SK-N-SH treated with all-trans-retinoic acid at 6 μM for 48 hours (cell line): ENCODE results near the gene CNTNAP2.
A peak's percentile ranks its signal among the peaks of the same experiment; 100 is the strongest.

Experiments used
- ATAC-seq: fragments of 200-7000 bp; cut with Tn5 transposase; 3 replicates; pipeline ENCODE4 v1.9.1; 2020; ENCODE audit warnings: mild to moderate bottlenecking, moderate library complexity
- BACH2 ChIP-seq: fragments of 250-450 bp; sonication (Bioruptor Pico); IDR thresholded peaks from 2 replicates; pipeline ENCODE4 v1.9.0; 2021; ENCODE audit warnings: mild to moderate bottlenecking, borderline replicate concordance
- CREB5 ChIP-seq: fragments of 250-450 bp; sonication (Bioruptor Pico); IDR thresholded peaks from 2 replicates; pipeline ENCODE4 v1.5.1; 2020; ENCODE audit warnings: low read depth, mild to moderate bottlenecking, moderate library complexity
- GLIS3 ChIP-seq: fragments of 250-450 bp; sonication (Bioruptor Pico); IDR thresholded peaks from 2 replicates; pipeline ENCODE4 v1.5.0; 2020; ENCODE audit warnings: mild to moderate bottlenecking, moderate library complexity
- OSR1 ChIP-seq: fragments of 250-450 bp; sonication (Bioruptor Pico); IDR thresholded peaks from 2 replicates; pipeline ENCODE4 v1.8.0; 2022; ENCODE audit warnings: moderate library complexity, mild to moderate bottlenecking, inconsistent platforms
- PPARA ChIP-seq: fragments of 250-450 bp; sonication (Bioruptor Pico); IDR thresholded peaks from 2 replicates; pipeline ENCODE4 v1.5.0; 2020; ENCODE audit warnings: mild to moderate bottlenecking, borderline replicate concordance
- RARB ChIP-seq: fragments of 250-450 bp; sonication (Bioruptor Pico); IDR thresholded peaks from 2 replicates; pipeline ENCODE4 v1.8.0; 2021; ENCODE audit warnings: mild to moderate bottlenecking, moderate library complexity
- SNAI2 ChIP-seq: fragments of 250-450 bp; sonication (Bioruptor Pico); IDR thresholded peaks from 2 replicates; pipeline ENCODE4 v1.5.0; 2020; ENCODE audit warnings: mild to moderate bottlenecking, moderate library complexity
- TOX ChIP-seq: fragments of 250-450 bp; sonication (Bioruptor Pico); IDR thresholded peaks from 2 replicates; pipeline ENCODE4 v1.8.0; 2021; ENCODE audit warnings: mild to moderate bottlenecking, moderate library complexity, borderline replicate concordance
- ZFP3 ChIP-seq: fragments of 250-450 bp; sonication (Bioruptor Pico); IDR thresholded peaks from 2 replicates; pipeline ENCODE4 v1.5.0; 2020; ENCODE audit warnings: mild to moderate bottlenecking, moderate library complexity
- ZFP30 ChIP-seq: fragments of 450-650 bp; formaldehyde crosslinking; IDR thresholded peaks from 2 replicates; pipeline ENCODE4 v1.5.0; 2022; ENCODE audit warnings: mild to moderate bottlenecking, moderate library complexity
- ZNF565 ChIP-seq: fragments of 450-650 bp; formaldehyde crosslinking; conservative IDR thresholded peaks from 2 replicates; pipeline ENCODE4 v1.5.0; 2020; ENCODE audit warnings: low read depth, mild to moderate bottlenecking, moderate library complexity
- ZNF70 ChIP-seq: fragments of 450-650 bp; formaldehyde crosslinking; IDR thresholded peaks from 2 replicates; pipeline ENCODE4 v1.5.0; 2020; ENCODE audit warnings: mild to moderate bottlenecking, moderate library complexity
- TF ChIP-seq, protein P1 (sequence below): fragments of 250-450 bp; sonication (Bioruptor Pico); IDR thresholded peaks from 2 replicates; pipeline ENCODE4 v1.8.0; 2020; ENCODE audit warnings: mild to moderate bottlenecking, moderate library complexity, borderline replicate concordance
- TF ChIP-seq, protein P2 (sequence below): fragments of 250-450 bp; sonication (Bioruptor Pico); IDR thresholded peaks from 2 replicates; pipeline ENCODE4 v1.5.1; 2021; ENCODE audit warnings: mild to moderate bottlenecking, moderate library complexity
- TF ChIP-seq, protein P3 (sequence below): fragments of 250-450 bp; sonication (Bioruptor Pico); IDR thresholded peaks from 2 replicates; pipeline ENCODE4 v1.5.0; 2020; ENCODE audit warnings: mild to moderate bottlenecking, moderate library complexity
- TF ChIP-seq, protein P4 (sequence below): fragments of 250-450 bp; sonication (Bioruptor Pico); IDR thresholded peaks from 2 replicates; pipeline ENCODE4 v1.8.0; 2021; ENCODE audit warnings: low read depth, mild to moderate bottlenecking, moderate library complexity, borderline replicate concordance

Gene CNTNAP2

GRCh38 chr7:148142660-148143248 is 2026.2 kb downstream of the CNTNAP2 start:
- ATAC-seq = peak; percentile 95
- peak; percentile 49; the same call in 1 of the 2 replicates for TF ChIP-seq SNAI2 (CRISPR knock-in tag)
- TF ChIP-seq OSR1 = no peak

DNA sequence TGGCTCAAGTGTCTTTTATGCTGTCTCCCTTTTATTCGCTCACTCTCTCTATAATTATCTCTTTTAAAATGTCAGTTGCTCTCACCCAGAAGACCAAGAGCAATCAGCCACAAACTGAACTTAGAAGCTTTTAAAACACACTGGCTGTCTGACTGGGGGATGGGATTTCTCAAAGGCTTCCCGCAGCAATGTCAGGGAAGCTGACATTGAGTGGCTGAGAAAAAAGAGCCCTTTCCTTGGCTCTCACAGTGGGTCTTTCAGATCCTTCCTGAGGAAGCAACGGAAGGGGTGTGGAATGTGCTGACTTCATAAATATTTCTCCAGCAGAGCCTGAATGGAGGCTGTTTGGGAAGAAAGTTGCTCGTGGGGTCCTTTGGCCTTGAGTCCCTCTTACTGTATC is 2028.2 kb downstream of the CNTNAP2 start:
- ATAC-seq = no peak
- no peak for TF ChIP-seq RARB (CRISPR knock-in tag)
- no peak for TF ChIP-seq BACH2 (CRISPR knock-in tag)
- no peak for TF ChIP-seq ZNF70 (CRISPR knock-in tag)
- TF ChIP-seq, protein P1, sequence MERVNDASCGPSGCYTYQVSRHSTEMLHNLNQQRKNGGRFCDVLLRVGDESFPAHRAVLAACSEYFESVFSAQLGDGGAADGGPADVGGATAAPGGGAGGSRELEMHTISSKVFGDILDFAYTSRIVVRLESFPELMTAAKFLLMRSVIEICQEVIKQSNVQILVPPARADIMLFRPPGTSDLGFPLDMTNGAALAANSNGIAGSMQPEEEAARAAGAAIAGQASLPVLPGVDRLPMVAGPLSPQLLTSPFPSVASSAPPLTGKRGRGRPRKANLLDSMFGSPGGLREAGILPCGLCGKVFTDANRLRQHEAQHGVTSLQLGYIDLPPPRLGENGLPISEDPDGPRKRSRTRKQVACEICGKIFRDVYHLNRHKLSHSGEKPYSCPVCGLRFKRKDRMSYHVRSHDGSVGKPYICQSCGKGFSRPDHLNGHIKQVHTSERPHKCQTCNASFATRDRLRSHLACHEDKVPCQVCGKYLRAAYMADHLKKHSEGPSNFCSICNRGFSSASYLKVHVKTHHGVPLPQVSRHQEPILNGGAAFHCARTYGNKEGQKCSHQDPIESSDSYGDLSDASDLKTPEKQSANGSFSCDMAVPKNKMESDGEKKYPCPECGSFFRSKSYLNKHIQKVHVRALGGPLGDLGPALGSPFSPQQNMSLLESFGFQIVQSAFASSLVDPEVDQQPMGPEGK (CRISPR knock-in tag) = no peak
- TF ChIP-seq, protein P2, sequence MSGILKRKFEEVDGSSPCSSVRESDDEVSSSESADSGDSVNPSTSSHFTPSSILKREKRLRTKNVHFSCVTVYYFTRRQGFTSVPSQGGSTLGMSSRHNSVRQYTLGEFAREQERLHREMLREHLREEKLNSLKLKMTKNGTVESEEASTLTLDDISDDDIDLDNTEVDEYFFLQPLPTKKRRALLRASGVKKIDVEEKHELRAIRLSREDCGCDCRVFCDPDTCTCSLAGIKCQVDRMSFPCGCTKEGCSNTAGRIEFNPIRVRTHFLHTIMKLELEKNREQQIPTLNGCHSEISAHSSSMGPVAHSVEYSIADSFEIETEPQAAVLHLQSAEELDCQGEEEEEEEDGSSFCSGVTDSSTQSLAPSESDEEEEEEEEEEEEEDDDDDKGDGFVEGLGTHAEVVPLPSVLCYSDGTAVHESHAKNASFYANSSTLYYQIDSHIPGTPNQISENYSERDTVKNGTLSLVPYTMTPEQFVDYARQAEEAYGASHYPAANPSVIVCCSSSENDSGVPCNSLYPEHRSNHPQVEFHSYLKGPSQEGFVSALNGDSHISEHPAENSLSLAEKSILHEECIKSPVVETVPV (CRISPR knock-in tag) = no peak
- no peak for TF ChIP-seq OSR1

DNA sequence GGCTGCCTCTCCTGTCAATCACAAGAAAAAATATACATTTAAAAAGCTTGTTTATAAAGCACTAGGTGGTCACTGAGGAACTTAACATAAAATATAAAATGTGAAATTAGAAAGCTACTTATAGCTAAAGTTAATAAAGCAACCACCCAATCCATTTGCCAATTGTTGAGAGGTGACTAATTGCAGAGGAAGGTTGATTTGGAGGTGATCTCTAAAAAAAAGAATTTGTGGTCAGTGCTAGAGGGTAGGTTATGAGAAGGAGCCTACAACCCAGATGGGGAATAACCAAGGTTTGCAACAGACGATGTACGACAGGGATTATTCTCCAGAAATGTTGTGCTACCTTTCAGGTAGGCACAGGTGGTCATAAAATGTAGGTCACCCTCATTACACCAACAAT is 2029.7 kb downstream of the CNTNAP2 start:
- ATAC-seq = no peak; the same call in 2 of the 3 replicates
- TF ChIP-seq, protein P2 (CRISPR knock-in tag) = no peak
- TF ChIP-seq, protein P1 (CRISPR knock-in tag) = no peak
- TF ChIP-seq ZNF70 (CRISPR knock-in tag) = no peak
- TF ChIP-seq ZNF565 = no peak
- TF ChIP-seq TOX (CRISPR knock-in tag) = no peak
- TF ChIP-seq ZFP3 (CRISPR knock-in tag) = no peak
- no peak for TF ChIP-seq ZFP30 (CRISPR knock-in tag)
- no peak for TF ChIP-seq CREB5 (CRISPR knock-in tag)
- no peak for TF ChIP-seq GLIS3
- TF ChIP-seq SNAI2 (CRISPR knock-in tag) = no peak
- TF ChIP-seq, protein P3, sequence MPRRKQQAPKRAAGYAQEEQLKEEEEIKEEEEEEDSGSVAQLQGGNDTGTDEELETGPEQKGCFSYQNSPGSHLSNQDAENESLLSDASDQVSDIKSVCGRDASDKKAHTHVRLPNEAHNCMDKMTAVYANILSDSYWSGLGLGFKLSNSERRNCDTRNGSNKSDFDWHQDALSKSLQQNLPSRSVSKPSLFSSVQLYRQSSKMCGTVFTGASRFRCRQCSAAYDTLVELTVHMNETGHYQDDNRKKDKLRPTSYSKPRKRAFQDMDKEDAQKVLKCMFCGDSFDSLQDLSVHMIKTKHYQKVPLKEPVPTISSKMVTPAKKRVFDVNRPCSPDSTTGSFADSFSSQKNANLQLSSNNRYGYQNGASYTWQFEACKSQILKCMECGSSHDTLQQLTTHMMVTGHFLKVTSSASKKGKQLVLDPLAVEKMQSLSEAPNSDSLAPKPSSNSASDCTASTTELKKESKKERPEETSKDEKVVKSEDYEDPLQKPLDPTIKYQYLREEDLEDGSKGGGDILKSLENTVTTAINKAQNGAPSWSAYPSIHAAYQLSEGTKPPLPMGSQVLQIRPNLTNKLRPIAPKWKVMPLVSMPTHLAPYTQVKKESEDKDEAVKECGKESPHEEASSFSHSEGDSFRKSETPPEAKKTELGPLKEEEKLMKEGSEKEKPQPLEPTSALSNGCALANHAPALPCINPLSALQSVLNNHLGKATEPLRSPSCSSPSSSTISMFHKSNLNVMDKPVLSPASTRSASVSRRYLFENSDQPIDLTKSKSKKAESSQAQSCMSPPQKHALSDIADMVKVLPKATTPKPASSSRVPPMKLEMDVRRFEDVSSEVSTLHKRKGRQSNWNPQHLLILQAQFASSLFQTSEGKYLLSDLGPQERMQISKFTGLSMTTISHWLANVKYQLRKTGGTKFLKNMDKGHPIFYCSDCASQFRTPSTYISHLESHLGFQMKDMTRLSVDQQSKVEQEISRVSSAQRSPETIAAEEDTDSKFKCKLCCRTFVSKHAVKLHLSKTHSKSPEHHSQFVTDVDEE (CRISPR knock-in tag) = no peak
- TF ChIP-seq PPARA = no peak
- TF ChIP-seq, protein P4, sequence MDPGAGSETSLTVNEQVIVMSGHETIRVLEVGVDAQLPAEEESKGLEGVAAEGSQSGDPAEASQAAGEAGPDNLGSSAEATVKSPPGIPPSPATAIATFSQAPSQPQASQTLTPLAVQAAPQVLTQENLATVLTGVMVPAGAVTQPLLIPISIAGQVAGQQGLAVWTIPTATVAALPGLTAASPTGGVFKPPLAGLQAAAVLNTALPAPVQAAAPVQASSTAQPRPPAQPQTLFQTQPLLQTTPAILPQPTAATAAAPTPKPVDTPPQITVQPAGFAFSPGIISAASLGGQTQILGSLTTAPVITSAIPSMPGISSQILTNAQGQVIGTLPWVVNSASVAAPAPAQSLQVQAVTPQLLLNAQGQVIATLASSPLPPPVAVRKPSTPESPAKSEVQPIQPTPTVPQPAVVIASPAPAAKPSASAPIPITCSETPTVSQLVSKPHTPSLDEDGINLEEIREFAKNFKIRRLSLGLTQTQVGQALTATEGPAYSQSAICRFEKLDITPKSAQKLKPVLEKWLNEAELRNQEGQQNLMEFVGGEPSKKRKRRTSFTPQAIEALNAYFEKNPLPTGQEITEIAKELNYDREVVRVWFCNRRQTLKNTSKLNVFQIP (CRISPR knock-in tag) = no peak
- TF ChIP-seq OSR1 = no peak
